Fibroblast of skin of left biceps (primary cell): Measurements from ENCODE around the gene IL17RB.

Source experiments
- DNase-seq, 2 experiments: peaks; one replicate each; pipeline ENCODE4 v3.0.0-alpha.2; 2013; ENCODE audit warnings: low read depth in 2 of 2

IL17RB gene

DNA sequence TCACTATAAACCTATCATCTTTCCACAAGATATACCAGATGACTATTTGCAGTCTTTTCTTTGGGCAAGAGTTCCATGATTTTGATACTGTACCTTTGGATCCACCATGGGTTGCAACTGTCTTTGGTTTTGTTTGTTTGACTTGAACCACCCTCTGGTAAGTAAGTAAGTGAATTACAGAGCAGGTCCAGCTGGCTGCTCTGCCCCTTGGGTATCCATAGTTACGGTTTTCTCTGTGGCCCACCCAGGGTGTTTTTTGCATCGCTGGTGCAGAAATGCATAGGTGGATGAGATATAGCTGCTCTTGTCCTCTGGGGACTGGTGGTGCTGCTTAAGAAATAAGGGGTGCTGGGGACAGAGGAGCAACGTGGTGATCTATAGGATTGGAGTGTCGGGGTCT, 33.9 kb upstream of the IL17RB start:
- no peak for DNase-seq

DNA sequence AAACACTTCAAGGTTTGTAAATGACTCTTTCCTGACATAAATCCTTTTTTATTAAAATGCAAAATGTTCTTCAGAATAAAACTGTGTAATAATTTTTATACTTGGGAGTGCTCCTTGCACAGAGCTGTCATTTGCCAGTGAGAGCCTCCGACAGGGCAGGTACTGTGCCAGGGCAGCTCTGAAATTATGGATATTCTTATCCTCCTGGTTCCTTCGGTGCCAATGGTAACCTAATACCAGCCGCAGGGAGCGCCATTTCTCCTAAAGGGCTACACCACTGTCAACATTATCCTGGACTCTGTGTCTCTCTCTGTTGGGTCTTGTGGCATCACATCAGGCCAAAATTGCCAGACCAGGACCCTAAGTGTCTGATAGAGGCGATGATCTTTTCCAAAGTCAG, 33.1 kb upstream of the IL17RB start:
- no peak for DNase-seq

DNA sequence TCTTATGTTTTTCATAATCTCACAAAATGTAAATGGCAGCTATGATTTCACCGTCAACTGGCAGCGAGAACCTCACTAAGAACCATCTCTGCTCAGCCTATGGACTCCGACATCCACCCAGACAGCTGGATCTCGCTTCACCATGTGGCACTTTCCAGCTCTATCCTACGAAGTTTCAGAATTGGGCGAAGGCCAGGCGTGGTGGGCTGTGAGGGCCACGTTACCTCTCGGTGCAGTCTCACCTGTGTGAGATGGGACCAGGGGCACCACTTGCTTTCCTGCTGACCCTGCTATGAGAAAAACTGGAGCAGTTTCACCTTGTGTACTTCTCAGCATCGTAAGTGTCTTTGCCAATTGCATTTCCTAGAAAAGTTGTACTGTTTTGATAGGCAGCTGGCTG, 32.5 kb upstream of the IL17RB start:
- no peak for DNase-seq

DNA sequence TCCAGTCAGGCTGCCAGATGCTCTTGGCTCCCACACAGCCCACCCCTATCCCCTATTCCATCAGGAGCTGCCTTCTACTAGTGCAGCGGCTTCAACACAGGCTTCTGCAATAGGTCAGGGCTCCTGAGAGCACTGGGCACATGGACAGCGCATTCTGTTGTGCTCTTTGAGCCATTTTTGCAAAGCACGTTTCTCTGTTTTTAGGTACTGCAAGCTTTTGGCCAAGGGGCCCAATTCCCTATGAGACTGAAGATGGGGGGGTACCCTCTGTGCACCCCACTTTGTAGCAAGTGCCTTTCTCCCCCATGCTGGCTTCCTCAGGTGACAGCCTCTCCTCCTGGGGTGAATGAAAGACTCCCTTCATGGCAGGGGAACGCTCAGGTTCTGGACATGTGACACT, 31.3 kb upstream of the IL17RB start:
- DNase-seq = no peak

DNA sequence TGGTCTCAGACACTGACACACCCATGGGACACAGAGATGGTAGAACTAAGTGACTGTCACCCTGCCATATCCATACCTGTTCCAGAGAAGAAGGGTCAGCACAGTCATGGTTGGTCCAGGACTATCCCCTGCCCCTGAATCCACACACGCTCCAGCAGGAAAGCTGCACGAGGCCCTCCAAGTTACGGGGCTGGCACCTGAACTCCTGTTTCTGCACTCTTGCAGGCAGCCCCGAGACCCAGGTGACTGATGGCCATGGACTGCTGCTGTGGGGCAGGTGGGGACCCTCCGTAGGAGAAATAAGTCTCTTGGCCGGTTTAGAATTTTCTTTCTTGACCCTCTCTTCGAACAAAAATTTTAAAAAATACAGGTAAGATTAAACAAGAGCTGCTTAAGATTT, 30.7 kb upstream of the IL17RB start:
- no peak for DNase-seq

DNA sequence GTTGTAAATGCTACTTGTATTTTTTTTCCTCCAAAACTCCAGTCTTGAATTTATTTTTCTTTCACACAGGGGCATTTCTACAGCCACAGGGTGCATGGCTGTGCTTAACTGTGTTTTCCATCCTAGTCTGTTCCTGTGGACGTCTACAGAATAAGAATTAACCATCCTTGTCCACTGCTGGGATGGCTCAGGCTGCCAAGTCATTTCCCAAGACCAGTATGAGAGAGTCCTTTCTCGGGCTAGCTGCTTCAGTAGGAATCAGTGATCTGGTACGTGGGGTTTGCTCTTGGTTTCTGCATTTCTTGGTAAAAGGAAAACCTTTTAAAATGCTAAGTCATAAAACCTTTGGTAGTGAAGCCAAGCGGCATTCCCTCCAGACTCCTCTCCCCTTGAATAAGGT, 29.9 kb upstream of the IL17RB start:
- no peak for DNase-seq

DNA sequence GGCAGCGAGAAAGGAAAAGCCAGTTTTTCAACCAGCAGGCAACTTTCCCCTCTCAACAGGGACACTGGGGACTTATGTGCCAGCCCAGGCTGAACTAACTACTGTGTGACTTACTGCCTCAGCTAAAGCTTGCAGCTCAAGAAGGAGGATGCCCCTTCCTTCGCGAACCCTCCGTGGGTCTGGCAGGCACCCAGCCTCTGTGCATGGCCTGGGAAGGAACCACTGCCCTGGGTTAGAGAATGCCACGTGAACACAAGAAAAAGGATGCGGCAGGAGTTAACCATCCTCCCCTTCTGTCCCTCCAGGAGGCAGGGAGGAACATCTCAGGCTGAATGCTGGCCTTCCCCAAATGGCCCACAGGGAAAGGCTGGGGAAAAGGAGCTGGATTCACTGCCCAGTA, 29.2 kb upstream of the IL17RB start:
- no peak for DNase-seq

DNA sequence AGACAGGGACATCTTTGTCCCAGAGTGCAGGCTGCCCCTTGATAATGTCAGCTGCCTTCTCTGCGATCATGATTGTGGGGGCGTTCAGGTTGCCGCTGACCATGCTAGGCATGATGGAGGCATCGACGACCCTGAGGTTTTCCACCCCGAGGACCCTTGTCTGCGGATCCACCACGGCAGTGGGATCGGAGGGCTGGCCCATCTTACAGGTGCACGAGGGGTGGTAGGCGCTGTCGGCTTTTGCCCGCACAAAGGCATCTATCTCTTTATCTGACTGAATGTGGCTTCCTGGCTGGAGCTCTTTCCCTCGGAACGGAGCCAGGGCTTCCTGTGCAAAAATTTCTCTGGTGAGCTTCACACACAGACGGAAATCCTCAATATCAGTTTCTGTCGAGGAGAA, 28.6 kb upstream of the IL17RB start:
- DNase-seq = no peak

DNA sequence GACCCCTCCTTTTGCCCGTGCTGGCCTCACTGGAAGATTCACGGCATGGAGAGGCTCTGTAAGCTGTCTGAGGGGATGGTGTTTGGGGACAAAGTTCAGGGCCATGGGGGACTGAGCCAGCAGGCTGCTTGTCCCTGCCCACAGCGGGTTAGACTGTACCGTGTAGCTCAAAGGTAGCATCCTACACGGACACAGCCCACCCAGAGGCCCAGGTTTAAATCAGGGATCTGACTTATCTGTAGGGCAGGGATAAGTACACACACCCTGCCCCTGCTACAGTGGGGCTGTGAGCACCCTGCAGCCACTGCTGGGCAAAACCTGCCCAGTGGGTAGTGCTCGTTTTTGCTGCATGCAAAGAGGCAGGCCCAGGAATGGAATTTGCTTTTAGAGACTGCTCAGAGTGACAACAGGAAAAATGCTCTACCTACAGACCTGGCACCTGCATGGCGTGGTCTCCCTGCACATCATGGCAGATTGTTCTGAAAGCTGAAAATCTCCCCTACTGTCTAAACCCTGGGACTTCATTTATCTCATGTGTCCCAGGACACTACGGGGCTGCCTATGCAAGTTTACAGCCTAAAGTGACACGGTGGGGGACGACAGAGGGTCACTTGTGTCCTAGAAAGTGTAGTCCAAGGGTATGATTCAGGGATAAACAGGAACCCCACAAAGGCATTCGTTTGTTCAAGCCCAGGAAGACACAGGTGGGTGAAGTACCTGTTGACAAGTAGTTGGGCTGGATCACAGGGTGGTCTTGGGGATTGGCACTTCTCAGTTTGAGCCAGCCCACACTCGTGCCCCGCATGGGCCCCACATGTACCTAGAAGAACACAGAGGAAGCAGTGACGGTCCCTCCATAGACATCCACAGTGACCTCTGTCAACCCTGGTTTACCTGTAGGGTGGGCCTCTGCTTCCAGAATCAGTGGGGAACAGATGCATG, 27.9 kb upstream of the IL17RB start:
- no peak for DNase-seq

DNA sequence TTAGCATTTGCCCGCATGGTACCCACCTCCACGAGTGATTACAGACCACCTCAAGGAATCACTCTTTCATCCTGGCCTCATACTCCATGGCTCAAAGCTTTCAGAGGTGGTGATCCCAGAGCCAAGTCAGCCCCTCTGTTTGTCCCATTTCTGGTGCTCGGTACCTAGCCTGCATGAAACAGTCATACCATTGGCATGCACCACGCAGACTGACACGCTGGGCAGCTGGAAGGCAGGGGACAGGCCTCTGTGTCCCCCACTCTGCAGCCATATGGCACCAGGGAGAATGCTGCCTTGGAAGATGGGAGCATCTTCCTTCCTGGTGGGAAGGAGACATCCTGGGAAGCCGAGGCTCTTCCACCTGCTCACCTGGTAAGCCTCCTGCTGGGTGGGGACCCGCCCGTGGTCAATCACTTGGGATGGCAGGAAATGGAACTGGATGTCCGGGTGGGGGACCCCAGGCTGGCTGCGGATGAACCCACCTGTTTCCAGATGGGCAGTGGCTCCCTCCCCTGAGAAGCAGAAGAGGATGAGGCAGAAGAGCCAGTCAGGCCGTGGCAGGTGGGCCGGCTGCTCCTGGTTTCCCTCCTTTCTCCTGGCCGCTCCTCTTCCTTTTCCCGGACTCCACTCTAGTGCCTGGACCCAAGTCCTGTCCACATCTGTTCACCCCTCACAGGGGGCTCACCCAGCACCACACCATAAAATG, 27.1 kb upstream of the IL17RB start:
- no peak for DNase-seq

DNA sequence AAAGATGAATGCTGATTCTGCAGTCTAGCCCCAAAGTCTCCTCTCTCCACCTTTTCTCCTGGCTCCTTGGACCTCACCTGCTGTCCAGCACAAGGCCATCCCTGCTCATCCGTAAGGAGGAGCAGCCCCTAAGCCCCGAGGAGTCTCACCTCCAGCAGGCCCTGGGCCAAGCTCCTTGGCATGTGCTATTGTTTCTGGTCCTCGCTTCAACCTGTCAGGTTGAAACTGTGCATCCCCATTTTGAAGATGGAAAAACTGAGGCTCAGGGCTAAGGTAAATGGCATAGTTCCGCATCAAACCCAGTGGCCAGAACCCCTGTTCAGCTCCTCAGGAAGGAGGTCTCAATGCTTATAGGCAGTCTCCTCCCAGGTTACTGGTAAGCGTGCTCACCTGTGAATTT, 26.3 kb upstream of the IL17RB start:
- no peak for DNase-seq

DNA sequence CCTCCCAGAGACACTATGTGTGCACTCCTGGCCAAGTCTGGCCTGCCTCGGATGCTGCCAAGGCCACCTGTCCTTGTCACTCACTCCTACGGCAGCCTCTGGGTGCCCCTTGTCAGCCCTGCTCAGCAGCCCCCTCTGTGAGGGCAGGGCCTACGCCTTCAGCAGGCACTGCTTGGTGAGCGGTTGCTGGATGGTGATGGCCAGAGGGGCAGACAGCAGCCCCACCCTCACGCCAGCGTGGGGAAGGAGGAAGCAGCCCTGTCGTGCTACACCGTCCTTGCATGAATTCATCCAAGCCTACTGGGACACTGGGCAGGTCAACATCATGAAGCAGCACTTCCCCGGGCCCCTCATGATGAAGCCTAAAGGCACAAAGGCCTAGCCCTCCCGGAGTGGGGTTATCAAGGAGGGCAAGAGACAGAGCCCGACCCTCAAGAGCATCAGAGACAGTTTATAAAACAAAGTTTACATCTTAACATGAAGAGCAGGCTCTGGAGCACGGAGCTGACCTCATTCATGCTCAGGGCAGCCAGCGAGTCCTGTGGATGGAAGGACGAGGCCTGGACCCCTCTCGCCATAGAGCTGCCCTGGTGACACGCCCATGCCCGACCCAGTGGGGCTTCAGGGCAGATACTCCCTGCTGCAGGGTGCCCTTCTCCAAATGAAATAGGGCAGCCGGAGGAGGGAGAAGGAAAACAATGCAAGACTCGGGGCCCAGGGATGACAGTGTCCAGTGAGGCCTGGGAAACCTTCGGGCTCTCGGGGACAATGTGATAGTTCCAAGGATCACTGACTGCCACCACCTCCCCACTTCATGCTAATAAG, 25.4 kb upstream of the IL17RB start:
- no peak for DNase-seq

DNA sequence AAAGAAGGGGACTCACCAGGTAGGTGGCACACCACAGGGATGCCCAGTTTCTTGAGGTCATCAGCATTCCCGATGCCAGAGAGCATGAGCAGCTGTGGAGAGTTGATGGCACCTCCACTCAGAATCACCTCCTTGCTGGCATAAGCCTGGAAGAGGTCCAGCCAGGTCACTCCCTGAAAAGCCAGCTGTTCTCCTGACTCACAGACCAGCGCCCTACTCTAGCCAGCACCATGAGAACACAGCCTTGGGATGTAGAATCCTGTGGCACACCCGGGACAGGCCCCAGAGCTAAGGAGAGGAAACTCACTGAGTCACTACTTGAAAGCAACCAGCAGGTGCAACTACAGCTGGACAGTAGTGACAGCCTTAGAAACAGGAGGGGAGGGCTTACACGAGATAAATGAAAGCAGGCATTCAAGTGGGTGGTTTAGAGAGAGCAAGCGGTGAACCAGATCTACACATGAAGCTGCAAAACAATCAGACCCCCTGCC, 24.7 kb upstream of the IL17RB start:
- no peak for DNase-seq

DNA sequence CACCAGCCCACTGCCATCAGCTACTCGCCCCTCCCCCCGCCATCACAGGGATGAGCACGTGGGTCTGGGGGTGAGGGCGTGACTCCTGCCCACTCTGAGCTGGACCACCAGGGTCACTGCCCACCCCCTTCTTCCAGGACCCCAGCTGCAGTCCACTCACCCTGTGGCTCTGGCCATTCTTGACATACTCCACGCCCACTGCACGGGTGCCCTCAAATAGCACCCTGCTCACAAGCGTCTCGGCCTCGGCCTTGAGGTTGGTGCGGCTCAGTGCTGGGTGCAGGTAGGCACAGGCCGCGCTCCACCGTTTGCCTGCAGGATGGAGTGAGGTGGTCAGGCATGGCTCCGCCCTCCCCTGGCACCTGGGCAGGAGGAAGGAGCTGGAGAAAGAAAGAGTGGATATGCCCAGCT, 24.0 kb upstream of the IL17RB start:
- no peak for DNase-seq

DNA sequence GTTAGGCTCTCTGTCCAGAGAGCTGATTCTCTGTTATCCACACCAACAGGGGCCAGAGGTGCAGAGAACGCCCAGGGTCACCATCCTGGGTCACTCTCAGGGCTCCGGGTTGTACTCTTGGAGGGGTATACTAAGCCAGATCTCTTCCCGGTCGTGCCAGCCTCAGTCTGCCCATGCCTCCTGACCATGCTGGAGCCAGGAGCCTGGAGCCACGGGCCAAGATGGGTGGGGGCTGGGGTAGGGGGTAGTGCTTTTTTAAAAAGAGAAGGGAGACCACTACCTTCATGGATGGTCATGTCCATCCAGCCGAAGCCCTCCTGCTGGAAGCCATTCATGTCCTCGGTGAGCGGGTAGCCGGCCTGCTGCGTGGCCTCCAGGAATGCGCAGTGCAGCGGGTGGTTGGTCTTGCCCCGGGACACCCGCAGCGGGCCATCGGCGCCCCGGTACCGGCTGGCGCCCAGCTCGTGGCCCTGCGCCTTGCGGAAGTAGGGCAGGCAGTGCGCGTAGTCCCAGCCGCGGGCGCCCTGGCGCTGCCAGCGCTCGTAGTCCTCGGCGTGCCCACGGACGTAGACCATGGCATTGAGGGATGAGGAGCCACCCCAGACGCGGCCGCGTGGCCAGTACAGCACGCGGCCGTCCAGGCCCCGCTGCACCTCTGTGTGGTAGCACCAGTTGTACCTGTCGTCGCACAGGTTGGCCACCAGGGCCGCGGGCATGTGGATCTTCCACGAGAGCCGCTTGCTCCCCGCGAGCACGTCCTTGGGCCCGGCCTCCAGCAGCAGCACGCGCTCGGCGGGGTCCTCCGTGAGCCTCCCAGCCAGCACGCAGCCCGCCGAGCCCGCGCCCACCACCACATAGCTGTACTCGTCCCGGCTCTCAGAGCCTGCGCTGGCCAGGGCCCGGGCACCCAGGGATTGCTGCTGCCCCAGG, 23.1 kb upstream of the IL17RB start:
- no peak for DNase-seq

DNA sequence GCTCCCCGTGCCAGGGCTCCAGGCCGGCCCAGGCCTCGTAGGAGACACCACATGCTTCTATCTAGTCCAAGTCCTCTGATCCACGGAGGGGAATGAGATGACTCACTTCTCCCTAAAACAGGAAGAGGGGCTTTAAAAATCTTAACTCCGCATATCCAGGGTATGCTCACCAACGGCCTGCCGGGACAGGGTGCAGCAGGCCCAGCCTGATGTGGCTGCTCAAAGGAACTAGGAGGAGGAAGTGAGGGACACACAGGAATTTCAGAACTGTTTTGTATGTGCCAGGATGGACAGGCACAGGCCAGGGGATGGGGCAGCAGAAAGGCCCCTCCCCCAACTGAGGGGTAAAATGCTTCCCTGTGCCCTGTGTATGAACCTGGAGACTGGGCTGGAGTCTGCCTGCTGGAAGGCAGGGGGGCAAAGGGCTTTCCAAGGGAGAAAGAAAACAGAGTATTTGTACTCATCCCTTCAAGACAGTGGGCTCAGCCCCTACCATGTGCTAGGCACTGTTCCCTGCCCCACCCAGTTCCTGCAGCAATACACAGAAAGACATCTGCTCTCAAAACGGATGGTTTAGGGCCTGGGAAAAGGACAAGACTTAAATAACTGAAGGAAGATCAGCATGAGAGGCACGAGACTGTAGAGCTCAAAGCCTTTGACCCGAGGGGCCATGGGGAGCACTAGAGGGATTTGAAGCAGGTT, 22.3 kb upstream of the IL17RB start:
- no peak for DNase-seq

DNA sequence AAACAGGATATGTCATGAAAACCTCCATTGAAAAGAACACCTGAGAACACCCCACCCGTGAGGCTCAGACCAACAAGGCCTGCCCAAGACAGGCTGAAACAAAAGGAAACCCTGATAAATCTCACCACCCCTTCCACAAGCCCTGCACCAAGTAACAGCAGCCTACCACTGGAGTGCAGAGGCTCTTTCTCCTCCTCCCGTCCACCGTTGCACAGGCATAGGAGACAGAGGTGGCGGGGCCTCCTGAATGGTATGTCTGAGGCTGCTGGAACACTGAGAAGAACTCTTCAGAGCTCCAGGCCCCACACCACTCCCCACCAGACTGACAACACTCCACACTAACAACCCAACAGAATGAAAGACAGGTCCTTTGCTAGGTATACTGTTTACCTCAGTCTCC, 21.6 kb upstream of the IL17RB start:
- DNase-seq = no peak

DNA sequence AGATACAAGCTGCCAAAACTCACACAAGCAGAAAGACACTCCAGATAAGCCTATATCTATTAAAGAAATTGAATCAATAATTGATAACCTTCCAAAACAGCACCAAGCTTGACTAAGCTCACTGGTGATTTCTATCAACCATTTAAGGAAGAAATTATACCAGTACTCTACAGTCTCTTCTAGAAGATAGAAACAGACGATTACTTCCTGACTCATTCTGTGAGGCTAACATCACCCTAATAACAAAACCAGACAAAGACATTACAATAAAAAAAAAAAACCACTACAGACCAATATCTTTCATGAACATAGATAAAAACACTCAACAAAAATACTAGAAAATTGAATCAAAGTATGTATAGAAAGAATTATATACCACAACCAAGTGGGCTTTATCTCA, 20.3 kb upstream of the IL17RB start:
- no peak for DNase-seq

DNA sequence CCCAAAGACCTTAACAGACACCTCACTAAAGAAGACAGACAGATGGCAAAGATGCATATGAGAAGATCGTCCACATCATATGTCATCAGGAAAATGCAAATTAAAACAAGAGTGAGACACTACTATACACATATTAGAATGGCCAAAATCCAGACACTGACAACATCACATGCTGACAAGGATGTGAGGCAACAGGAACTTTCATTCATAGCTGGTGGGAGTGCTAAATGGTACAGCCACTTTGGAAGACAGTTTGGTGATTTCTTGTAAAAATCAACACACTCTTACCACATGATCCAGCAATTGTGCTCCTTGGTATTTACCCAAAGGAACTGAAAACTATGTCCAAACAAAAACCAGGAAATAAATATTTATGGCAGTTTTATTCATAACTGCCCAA, 17.8 kb upstream of the IL17RB start:
- no peak for DNase-seq

DNA sequence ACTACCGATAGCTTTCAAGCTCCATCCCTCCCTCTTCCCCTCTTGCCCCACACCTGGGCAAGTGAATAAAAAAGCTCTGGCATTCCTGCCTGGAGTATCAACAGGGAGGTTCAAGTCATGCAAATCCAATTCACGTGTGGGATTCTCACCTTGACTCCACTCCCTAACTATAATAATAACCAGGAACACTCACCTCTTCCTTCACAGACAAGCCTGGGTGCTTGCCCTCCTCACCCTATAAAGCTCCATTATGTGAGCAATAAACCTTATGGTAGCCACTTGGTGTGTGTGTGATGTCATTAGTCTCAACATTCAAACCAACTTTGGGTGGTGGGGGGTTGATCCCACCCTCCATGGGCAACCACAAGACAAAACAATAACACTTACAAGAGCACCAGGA, 16.8 kb upstream of the IL17RB start:
- DNase-seq = no peak

DNA sequence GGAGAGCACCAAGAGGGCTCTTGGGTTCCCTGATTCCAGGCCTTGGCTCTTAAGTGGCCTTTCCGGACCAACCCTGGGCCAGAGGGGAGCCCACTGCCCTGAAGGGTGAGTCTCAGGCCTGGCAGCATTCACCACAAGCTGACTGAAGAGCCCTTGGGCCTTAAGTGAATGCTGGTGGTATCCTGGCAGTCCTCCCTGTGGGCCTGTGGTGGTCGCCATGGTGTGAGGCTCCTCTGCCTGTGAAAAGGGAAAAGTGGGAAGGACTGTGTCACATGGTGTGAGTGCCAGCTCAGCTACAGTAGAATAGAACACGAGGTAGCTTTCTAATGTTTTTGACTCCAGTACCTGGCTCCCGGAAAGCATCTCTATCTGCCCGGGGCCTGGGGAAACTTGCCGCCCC, 15.4 kb upstream of the IL17RB start:
- no peak for DNase-seq
